Mesothelial cell of epicardium (in vitro differentiated cells): ENCODE results near the gene ANKS6. TPM values are rescaled to one million over a fixed set of nuclear protein-coding genes. Genes with fewer than 3 reads are reported as not detected.
A peak's percentile ranks its signal among the peaks of the same experiment; 100 is the strongest.

Experiments used
- DNase-seq, 2 experiments: peaks; one replicate each; pipeline ENCODE4 v3.0.0; 2021; ENCODE audit warnings: low spot score in 2 of 2; ENCODE audit not compliant: unreplicated experiment in 2 of 2
- H3K27ac Mint-ChIP-seq: 2 replicates; pipeline ENCODE4 v1.8.0; 2021; ENCODE audit warnings: mixed read lengths
- H3K27me3 Mint-ChIP-seq: 2 replicates; pipeline ENCODE4 v1.8.0; 2021; ENCODE audit warnings: low read depth, mixed read lengths
- H3K36me3 Mint-ChIP-seq: 2 replicates; pipeline ENCODE4 v1.8.0; 2021; ENCODE audit warnings: mixed read lengths
- H3K4me1 Mint-ChIP-seq: 2 replicates; pipeline ENCODE4 v1.8.0; 2021; ENCODE audit warnings: mixed read lengths
- H3K4me3 Mint-ChIP-seq: 2 replicates; pipeline ENCODE4 v1.8.0; 2021; ENCODE audit warnings: mild to moderate bottlenecking, moderate library complexity, mixed read lengths
- H3K9me3 Mint-ChIP-seq: 2 replicates; pipeline ENCODE4 v1.8.0; 2021; ENCODE audit warnings: mixed read lengths
- CTCF ChIP-seq: fragments of 200-600 bp; sonication (generic); IDR thresholded peaks from one replicate; pipeline ENCODE4 v1.5.0; 2021; ENCODE audit warnings: antibody characterized with exemption; ENCODE audit not compliant: unreplicated experiment
- total RNA-seq: library from RNA; stranded (reverse); gene quantifications from 3 replicates; pipeline ENCODE4 v1.2.1, GENCODE V29; 2021

ANKS6 gene
- total RNA-seq, 1 donor from 2014 or later = 42.0 TPM

GRCh38 chr9:98815391-98815951 lies 19.1 kb upstream of the ANKS6 start:
- TF ChIP-seq CTCF = no peak

GRCh38 chr9:98811051-98811650 lies 14.8 kb upstream of the ANKS6 start:
- Mint-ChIP-seq H3K27me3 (peaks cover 8% of the 10 kb centered on the region), H3K36me3 (peaks cover 8% of the 10 kb centered on the region), H3K4me1 (peaks cover 46% of the 10 kb centered on the region), H3K4me3 (no peak overlapping the region), H3K9me3 (peaks cover 11% of the 10 kb centered on the region), H3K27ac (peak overlapping the region; percentile 53)
- no peak for DNase-seq
- TF ChIP-seq CTCF = no peak

More at GRCh38 chr9:98815391-98815951, 19.1 kb upstream of the ANKS6 start:
- Mint-ChIP-seq H3K4me1 (peaks cover 8% of the 10 kb centered on the region), H3K36me3 (peaks cover 13% of the 10 kb centered on the region), H3K27ac (no peak overlapping the region), H3K27me3 (no peaks in the 10 kb centered on the region), H3K4me3 (no peak overlapping the region), H3K9me3 (peaks cover 18% of the 10 kb centered on the region)
- DNase-seq = no peak

- Mint-ChIP-seq H3K4me3 (no peak overlapping the region), H3K4me1 (peaks cover 53% of the 10 kb centered on the region), H3K9me3 (peaks cover 11% of the 10 kb centered on the region), H3K27ac (peak overlapping the region; percentile 13), H3K36me3 (peaks cover 8% of the 10 kb centered on the region), H3K27me3 (peaks cover 15% of the 10 kb centered on the region)
- TF ChIP-seq CTCF = no peak
- DNase-seq = no peak
Observed at GRCh38 chr9:98810102-98810842, 13.9 kb upstream of the ANKS6 start.

- Mint-ChIP-seq H3K36me3 (peaks cover 8% of the 10 kb centered on the region), H3K27ac (peak overlapping the region; percentile 13), H3K4me1 (peaks cover 58% of the 10 kb centered on the region), H3K27me3 (peaks cover 18% of the 10 kb centered on the region), H3K9me3 (peaks cover 11% of the 10 kb centered on the region), H3K4me3 (peak overlapping the region; percentile 76)
- DNase-seq = no peak
- TF ChIP-seq CTCF = no peak
Observed at GRCh38 chr9:98809311-98810101, 13.2 kb upstream of the ANKS6 start.

- Mint-ChIP-seq H3K27me3 (peaks cover 19% of the 10 kb centered on the region), H3K4me3 (peak overlapping the region; percentile 76)
Observed at GRCh38 chr9:98808875-98809274, 12.5 kb upstream of the ANKS6 start.

More at GRCh38 chr9:98808875-98809274, 12.5 kb upstream of the ANKS6 start:
- no peak for TF ChIP-seq CTCF
- no peak for DNase-seq
- Mint-ChIP-seq H3K36me3 (peaks cover 8% of the 10 kb centered on the region), H3K4me1 (peaks cover 62% of the 10 kb centered on the region), H3K27ac (no peak overlapping the region), H3K9me3 (peaks cover 8% of the 10 kb centered on the region)
